OCI-LY7 (cell line): Measurements from ENCODE around the gene SIPA1L3. TPM values are rescaled to one million over a fixed set of nuclear protein-coding genes. Genes with fewer than 3 reads are reported as not detected.
A peak's percentile ranks its signal among the peaks of the same experiment; 100 is the strongest.

ENCODE experiments used
- BruUV-seq: library from RNA; stranded (reverse); fragments of 400-500 nt; replicated peaks from 2 replicates; lab custom pipeline; 2021; lab: Mats Ljungman, UMichigan
- CTCF ChIA-PET: fragments of 300-600 bp; sonication (Branson Sonifier 250); formaldehyde crosslinking; loops from one replicate; lab custom pipeline; 2022; ENCODE audit warnings: antibody characterized with exemption; ENCODE audit not compliant: unreplicated experiment; lab: Charles Lee
- POLR2A ChIA-PET: fragments of 300-600 bp; sonication (Branson Sonifier 250); formaldehyde crosslinking; loops from one replicate; lab custom pipeline; 2022; ENCODE audit warnings: antibody characterized with exemption; lab: Charles Lee
- DNase-seq: peaks from one replicate; pipeline ENCODE4 v3.0.0-alpha.2; 2015; ENCODE audit warnings: low spot score
- H2AFZ ChIP-seq: fragments of 200-600 bp; sonication (generic), shearing (Covaris generic); 2 replicates; pipeline ENCODE4 v1.6.1; 2014; ENCODE audit warnings: mild to moderate bottlenecking, antibody characterized with exemption, low read length, moderate library complexity
- H3K27ac ChIP-seq: fragments of 200-600 bp; sonication (generic); 2 replicates; pipeline ENCODE4 v1.5.1; 2014; ENCODE audit warnings: mixed run types, low read depth, mild to moderate bottlenecking, moderate library complexity, low read length, inconsistent platforms; ENCODE audit not compliant: poor library complexity, severe bottlenecking
- H3K36me3 ChIP-seq: fragments of 200-600 bp; sonication (generic); 2 replicates; pipeline ENCODE4 v1.6.1; 2014; ENCODE audit warnings: mild to moderate bottlenecking, antibody characterized with exemption, low read length, moderate library complexity, mixed read lengths; ENCODE audit not compliant: insufficient read depth
- H3K4me1 ChIP-seq: fragments of 200-600 bp; sonication (generic); 2 replicates; pipeline ENCODE4 v1.5.1; 2014; ENCODE audit warnings: mild to moderate bottlenecking, low read length; ENCODE audit not compliant: insufficient read depth, poor library complexity, severe bottlenecking
- H3K4me2 ChIP-seq: fragments of 200-600 bp; sonication (generic); 2 replicates; pipeline ENCODE4 v1.6.1; 2014; ENCODE audit warnings: mild to moderate bottlenecking, low read length
- H3K4me3 ChIP-seq: fragments of 200-600 bp; sonication (generic); 2 replicates; pipeline ENCODE4 v1.5.1; 2014; ENCODE audit warnings: mild to moderate bottlenecking, low read depth, low read length; ENCODE audit not compliant: poor library complexity, severe bottlenecking
- H3K79me2 ChIP-seq: fragments of 200-600 bp; sonication (generic); 2 replicates; pipeline ENCODE4 v1.6.1; 2016; ENCODE audit warnings: low read depth, mild to moderate bottlenecking, low read length, moderate library complexity, mixed read lengths; ENCODE audit not compliant: insufficient read depth
- H3K9me2 ChIP-seq: fragments of 200-600 bp; sonication (generic); 2 replicates; pipeline ENCODE4 v1.6.1; 2016; ENCODE audit warnings: mild to moderate bottlenecking, low read length, mixed read lengths; ENCODE audit not compliant: insufficient read depth
- H3K9me3 ChIP-seq: fragments of 200-600 bp; sonication (generic); 2 replicates; pipeline ENCODE4 v1.6.1; 2014; ENCODE audit warnings: mild to moderate bottlenecking, mixed run types, low read length, mixed read lengths
- H4K20me1 ChIP-seq: fragments of 200-600 bp; sonication (generic); 2 replicates; pipeline ENCODE4 v1.6.1; 2014; ENCODE audit warnings: mild to moderate bottlenecking, antibody characterized with exemption, low read length, moderate library complexity, mixed read lengths; ENCODE audit not compliant: insufficient read depth
- CTCF ChIP-seq: fragments of 200-600 bp; sonication (generic); conservative IDR thresholded peaks from 2 replicates; pipeline ENCODE4 v1.5.1; 2014; ENCODE audit warnings: mild to moderate bottlenecking, antibody characterized with exemption, low read length, moderate library complexity, mixed read lengths
- EZH2phosphoT487 ChIP-seq: fragments of 200-600 bp; sonication (generic); IDR thresholded peaks from 2 replicates; pipeline ENCODE4 v1.6.1; 2018; ENCODE audit warnings: low read depth, borderline replicate concordance, mild to moderate bottlenecking, mixed run types, antibody characterized with exemption, low read length, moderate library complexity, mixed read lengths
- intact Hi-C: fragments of 100-400 bp; cut with micrococcal nuclease; formaldehyde crosslinking; loops from one replicate; pipeline ENCODE4 v1.10.0; 2022; ENCODE audit not compliant: unreplicated experiment
- total RNA-seq, 2 experiments: library from RNA; depleted of rRNA in 1 of 2; stranded (reverse); fragments of >200 nt in 1 of 2; shearing (Covaris generic) in 1 of 2; gene quantifications; 2 replicates each; pipeline ENCODE4 v1.2.3, GENCODE V29; 2014 to 2022

SIPA1L3 gene
- total RNA-seq, 2 experiments from 2014 or later = 21.2 to 84.4 TPM

- peak overlapping the region; percentile 99 for H3K27ac ChIP-seq
These were observed 19.2 kb downstream of the SIPA1L3 start for GRCh38 chr19:37926255-37926654.

GRCh38 chr19:37926711-37927110 lies 19.7 kb downstream of the SIPA1L3 start:
- no peaks in the 10 kb centered on the region for H4K20me1 ChIP-seq
- no peaks in the 10 kb centered on the region for H3K9me3 ChIP-seq
- no TSS peak for BruUV-seq
- intact Hi-C loops = loop anchor here (5.0 kb wide), 2 partner anchors 36 to 106 kb away; no protein-coding TSS in a partner anchor
- H3K4me1 ChIP-seq = peaks cover 97% of the 10 kb centered on the region
- H3K27ac ChIP-seq = peak overlapping the region; percentile 99
- peak overlapping the region; percentile 90 for H3K4me2 ChIP-seq
- peak; percentile 70 for DNase-seq
- H3K79me2 ChIP-seq = peaks cover 83% of the 10 kb centered on the region
- peak overlapping the region; percentile 58 for H3K4me3 ChIP-seq
- peak overlapping the region; percentile 44; the same call in 1 of the 2 replicates for H2AFZ ChIP-seq
- TF ChIP-seq EZH2phosphoT487 (no peak), CTCF (no peak)
- ChIA-PET CTCF (interaction anchor here (0.7 kb wide), 1 partner anchor 20 kb away, joined by 6 read pairs; the partner anchor contains the start of gene WDR87), POLR2A (interaction anchor here (0.6 to 3.1 kb wide), 13 partner anchors 8 to 149 kb away, joined by 3 to 26 read pairs (median 4); partner anchors contain the start of genes SIPA1L3 and WDR87)
- H3K36me3 ChIP-seq = peaks cover 20% of the 10 kb centered on the region
- no peaks in the 10 kb centered on the region for H3K9me2 ChIP-seq

More at GRCh38 chr19:37926255-37926654, 19.2 kb downstream of the SIPA1L3 start:
- intact Hi-C loops = loop anchor here (5.0 kb wide), 2 partner anchors 36 to 106 kb away; no protein-coding TSS in a partner anchor
- H4K20me1 ChIP-seq = no peaks in the 10 kb centered on the region
- DNase-seq = no peak
- H3K4me3 ChIP-seq = peak overlapping the region; percentile 58
- POLR2A ChIA-PET = interaction anchor here (0.6 to 3.1 kb wide), 12 partner anchors 8 to 148 kb away, joined by 3 to 26 read pairs (median 4); partner anchors contain the start of genes SIPA1L3 and WDR87
- no peaks in the 10 kb centered on the region for H3K9me3 ChIP-seq
- CTCF ChIA-PET = no interaction called here
- H3K4me1 ChIP-seq = peaks cover 97% of the 10 kb centered on the region
- no peaks in the 10 kb centered on the region for H3K9me2 ChIP-seq
- peaks cover 23% of the 10 kb centered on the region for H3K36me3 ChIP-seq
- peak overlapping the region; percentile 90 for H3K4me2 ChIP-seq
- BruUV-seq = no TSS peak
- H3K79me2 ChIP-seq = peaks cover 83% of the 10 kb centered on the region
- TF ChIP-seq EZH2phosphoT487 (no peak), CTCF (no peak)
- H2AFZ ChIP-seq = peak overlapping the region; percentile 44; the same call in 1 of the 2 replicates
